ENCODE data around the gene OR5J2. TPM values are rescaled to one million over a fixed set of nuclear protein-coding genes. Genes with fewer than 3 reads are reported as not detected.
"Not testable (repeated sequence)": the region's sequence is repeated elsewhere in the genome, so short reads cannot be mapped to it uniquely, and the experiment has no call there.

Gene OR5J2
- total RNA-seq, 1 experiment from 2014 or later = not detected

DNA sequence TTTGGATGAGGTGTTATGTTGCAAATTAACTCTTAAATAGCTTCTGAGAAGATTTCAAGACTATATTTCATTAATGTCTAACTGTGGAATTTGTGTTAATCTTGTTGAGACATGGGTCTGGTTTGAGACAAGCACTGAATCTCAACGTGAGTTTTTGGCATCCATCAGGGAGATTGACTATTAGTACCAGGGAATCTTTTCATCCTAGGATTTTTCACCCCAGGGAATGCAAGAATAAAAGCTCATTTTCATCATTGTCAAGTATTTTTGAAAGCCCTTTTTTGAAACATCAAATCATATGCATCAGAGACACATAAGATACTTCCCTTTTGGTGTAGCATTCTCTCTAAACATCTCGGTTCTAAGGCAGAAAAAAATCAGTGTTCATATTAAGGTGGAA lies 38.1 kb downstream of the OR5J2 start:
- intact Hi-C loops (cut with micrococcal nuclease; ENCODE audit: unreplicated experiment) = no loop called here
- BruUV-seq (replicated peaks) = no TSS peak
- no peak for TF ChIP-seq EZH2 (IDR thresholded peaks at IDR 0.05; ENCODE audit: borderline replicate concordance, low read depth, low read length, poor library complexity, severe bottlenecking)
- TF ChIP-seq, protein P1, sequence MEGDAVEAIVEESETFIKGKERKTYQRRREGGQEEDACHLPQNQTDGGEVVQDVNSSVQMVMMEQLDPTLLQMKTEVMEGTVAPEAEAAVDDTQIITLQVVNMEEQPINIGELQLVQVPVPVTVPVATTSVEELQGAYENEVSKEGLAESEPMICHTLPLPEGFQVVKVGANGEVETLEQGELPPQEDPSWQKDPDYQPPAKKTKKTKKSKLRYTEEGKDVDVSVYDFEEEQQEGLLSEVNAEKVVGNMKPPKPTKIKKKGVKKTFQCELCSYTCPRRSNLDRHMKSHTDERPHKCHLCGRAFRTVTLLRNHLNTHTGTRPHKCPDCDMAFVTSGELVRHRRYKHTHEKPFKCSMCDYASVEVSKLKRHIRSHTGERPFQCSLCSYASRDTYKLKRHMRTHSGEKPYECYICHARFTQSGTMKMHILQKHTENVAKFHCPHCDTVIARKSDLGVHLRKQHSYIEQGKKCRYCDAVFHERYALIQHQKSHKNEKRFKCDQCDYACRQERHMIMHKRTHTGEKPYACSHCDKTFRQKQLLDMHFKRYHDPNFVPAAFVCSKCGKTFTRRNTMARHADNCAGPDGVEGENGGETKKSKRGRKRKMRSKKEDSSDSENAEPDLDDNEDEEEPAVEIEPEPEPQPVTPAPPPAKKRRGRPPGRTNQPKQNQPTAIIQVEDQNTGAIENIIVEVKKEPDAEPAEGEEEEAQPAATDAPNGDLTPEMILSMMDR (conservative IDR thresholded peaks at IDR 0.05; ENCODE audit: low read depth, low read length) = no peak
- Histone ChIP-seq H3K27me3 (replicated peaks; ENCODE audit: insufficient read depth, low read depth, low read length, poor library complexity) (no peaks in the 10 kb centered on the region), H3K27ac (ENCODE audit: low read depth, low read length, poor library complexity, severe bottlenecking) (no peak overlapping the region), H3K4me1 (ENCODE audit: insufficient read depth, low read length, poor library complexity, severe bottlenecking) (no peaks in the 10 kb centered on the region), H3K36me3 (ENCODE audit: insufficient read depth, low read length, poor library complexity, severe bottlenecking) (no peaks in the 10 kb centered on the region), H3K9me3 (ENCODE audit: low read depth, low read length, poor library complexity, severe bottlenecking) (peaks cover 35% of the 10 kb centered on the region), H3K4me3 (ENCODE audit: low read depth, low read length, poor library complexity, severe bottlenecking) (no peak overlapping the region)
- CTCF ChIA-PET = no interaction called here
- DNase-seq (ENCODE audit: low spot score) = no peak
- POLR2A ChIA-PET (ENCODE audit: low non-redundant PET) = no interaction called here

DNA sequence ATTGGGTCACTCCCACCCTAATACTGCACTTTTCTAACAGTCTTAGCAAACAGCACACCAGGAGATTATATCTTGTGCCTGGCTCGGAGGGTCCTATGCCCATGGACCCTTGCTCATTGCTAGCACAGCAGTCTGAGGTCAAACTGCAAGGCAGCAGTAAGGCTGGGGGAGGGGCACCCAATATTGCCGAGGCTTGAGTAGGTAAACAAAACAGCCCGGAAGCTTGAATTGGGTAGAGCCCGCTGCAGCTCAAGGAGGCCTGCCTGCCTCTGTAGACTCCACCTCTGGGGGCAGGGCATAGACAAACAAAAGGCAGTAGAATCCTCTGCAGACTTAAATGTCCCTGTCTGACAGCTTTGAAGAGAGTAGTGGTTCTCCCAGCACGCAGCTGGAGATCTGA lies 43.3 kb downstream of the OR5J2 start:
- DNase-seq (ENCODE audit: low spot score); CTCF ChIA-PET; H3K4me1 ChIP-seq (ENCODE audit: insufficient read depth, low read length, poor library complexity, severe bottlenecking); BruUV-seq (replicated peaks); H3K27ac ChIP-seq (ENCODE audit: low read depth, low read length, poor library complexity, severe bottlenecking); intact Hi-C loops (cut with micrococcal nuclease; ENCODE audit: unreplicated experiment); POLR2A ChIA-PET (ENCODE audit: low non-redundant PET); H3K27me3 ChIP-seq (replicated peaks; ENCODE audit: insufficient read depth, low read depth, low read length, poor library complexity); H3K4me3 ChIP-seq (ENCODE audit: low read depth, low read length, poor library complexity, severe bottlenecking); H3K36me3 ChIP-seq (ENCODE audit: insufficient read depth, low read length, poor library complexity, severe bottlenecking): not testable (repeated sequence)
- H3K9me3 ChIP-seq (ENCODE audit: low read depth, low read length, poor library complexity, severe bottlenecking) = peaks cover 11% of the 10 kb centered on the region

Other genes starting within 250 kb of the OR5J2 start
- gene OR5I1, start 240.2 kb upstream of the OR5J2 start, total RNA-seq (2021) = not detected in 2 replicates
- gene OR10AG1, start 206.7 kb upstream of the OR5J2 start, total RNA-seq (2021) = not detected in 2 replicates
- not detected in 2 replicates for gene OR5F1, start 182.0 kb upstream of the OR5J2 start, total RNA-seq (2021)
- gene OR5AS1, start 149.0 kb upstream of the OR5J2 start, total RNA-seq (2021) = not detected in 2 replicates
- not detected in 2 replicates for gene OR8I2, start 83.3 kb upstream of the OR5J2 start, total RNA-seq (2021)
- not detected in 2 replicates for gene OR8H2, start 72.9 kb upstream of the OR5J2 start, total RNA-seq (2021)
- gene OR8H3, start 54.2 kb upstream of the OR5J2 start, total RNA-seq (2021) = not detected in 2 replicates
- gene OR8J3, start 36.4 kb upstream of the OR5J2 start, total RNA-seq (2021) = not detected in 2 replicates
- not detected in 2 replicates for gene OR8K5, start 16.3 kb upstream of the OR5J2 start, total RNA-seq (2021)
- not detected in 2 replicates for gene OR5T2, start 57.6 kb downstream of the OR5J2 start, total RNA-seq (2021)
- gene OR5T3, start 75.6 kb downstream of the OR5J2 start, total RNA-seq (2021) = not detected in 2 replicates
- gene OR5T1, start 97.5 kb downstream of the OR5J2 start, total RNA-seq (2021) = not detected in 2 replicates
- not detected in 2 replicates for gene OR8H1, start 115.6 kb downstream of the OR5J2 start, total RNA-seq (2021)
- not detected in 2 replicates for gene OR8K3, start 138.5 kb downstream of the OR5J2 start, total RNA-seq (2021)
- not detected in 2 replicates for gene OR8K1, start 169.4 kb downstream of the OR5J2 start, total RNA-seq (2021)
- not detected in 2 replicates for gene OR8J1, start 177.7 kb downstream of the OR5J2 start, total RNA-seq (2021)
- gene OR8U1, start 199.0 kb downstream of the OR5J2 start, total RNA-seq (2021) = not detected in 2 replicates
- gene OR5AL1, start 236.1 kb downstream of the OR5J2 start, total RNA-seq (2021) = not detected in 2 replicates